Astrocyte of the cerebellum (primary cell): ENCODE data around the gene SFXN2.

Source experiments
- DNase-seq: peaks from one replicate; pipeline ENCODE4 v3.0.0-alpha.2; 2011; ENCODE audit warnings: low read depth
- H3K4me3 ChIP-seq: 2 replicates; pipeline ENCODE4 v1.5.1; 2011; ENCODE audit warnings: mild to moderate bottlenecking, low read depth, low read length, moderate library complexity
- in situ Hi-C: cut with HindIII; loops from 2 replicates; pipeline ENCODE4 v1.10.0; 2017; ENCODE audit warnings: low sequenced_read_pairs
- TF ChIP-seq, protein P1 (sequence below): IDR thresholded peaks from 2 replicates; pipeline ENCODE4 v1.5.1; 2012; ENCODE audit warnings: low read length, low read depth, moderate library complexity, mild to moderate bottlenecking; ENCODE audit errors: missing control alignments

SFXN2 gene

GRCh38 chr10:102720337-102720736 lies 5.9 kb downstream of the SFXN2 start:
- TF ChIP-seq, protein P1, sequence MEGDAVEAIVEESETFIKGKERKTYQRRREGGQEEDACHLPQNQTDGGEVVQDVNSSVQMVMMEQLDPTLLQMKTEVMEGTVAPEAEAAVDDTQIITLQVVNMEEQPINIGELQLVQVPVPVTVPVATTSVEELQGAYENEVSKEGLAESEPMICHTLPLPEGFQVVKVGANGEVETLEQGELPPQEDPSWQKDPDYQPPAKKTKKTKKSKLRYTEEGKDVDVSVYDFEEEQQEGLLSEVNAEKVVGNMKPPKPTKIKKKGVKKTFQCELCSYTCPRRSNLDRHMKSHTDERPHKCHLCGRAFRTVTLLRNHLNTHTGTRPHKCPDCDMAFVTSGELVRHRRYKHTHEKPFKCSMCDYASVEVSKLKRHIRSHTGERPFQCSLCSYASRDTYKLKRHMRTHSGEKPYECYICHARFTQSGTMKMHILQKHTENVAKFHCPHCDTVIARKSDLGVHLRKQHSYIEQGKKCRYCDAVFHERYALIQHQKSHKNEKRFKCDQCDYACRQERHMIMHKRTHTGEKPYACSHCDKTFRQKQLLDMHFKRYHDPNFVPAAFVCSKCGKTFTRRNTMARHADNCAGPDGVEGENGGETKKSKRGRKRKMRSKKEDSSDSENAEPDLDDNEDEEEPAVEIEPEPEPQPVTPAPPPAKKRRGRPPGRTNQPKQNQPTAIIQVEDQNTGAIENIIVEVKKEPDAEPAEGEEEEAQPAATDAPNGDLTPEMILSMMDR: no peak
- H3K4me3 ChIP-seq: no peak overlapping the region
- no peak for DNase-seq
- in situ Hi-C loops: no loop called here

GRCh38 chr10:102720775-102721301 lies 6.4 kb downstream of the SFXN2 start:
- in situ Hi-C loops: no loop called here
- no peak overlapping the region for H3K4me3 ChIP-seq
- no peak for DNase-seq
- TF ChIP-seq, protein P1: no peak

- DNase-seq: no peak
- TF ChIP-seq, protein P1: no peak
- in situ Hi-C loops: no loop called here
These were observed 7.5 kb downstream of the SFXN2 start for GRCh38 chr10:102721954-102722353.

DNA sequence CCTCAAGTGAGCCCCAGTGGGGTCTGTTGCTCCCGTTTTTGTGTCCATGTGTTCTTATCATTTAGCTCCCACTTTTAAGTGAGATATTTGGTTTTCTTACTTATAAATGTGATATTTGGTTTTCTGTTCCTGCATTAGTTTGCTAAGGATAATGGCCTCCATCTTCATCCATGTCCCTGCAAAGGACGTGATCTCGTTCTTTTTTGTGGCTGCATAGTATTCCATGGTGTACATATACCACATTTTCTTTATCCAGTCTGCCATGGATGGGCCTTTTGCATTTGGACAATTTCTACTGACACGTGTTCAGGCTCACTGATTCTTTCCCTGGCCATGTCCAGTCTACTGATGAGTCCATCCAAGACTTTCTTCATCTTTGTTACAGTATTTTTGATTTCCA lies 9.6 kb downstream of the SFXN2 start:
- no peak overlapping the region for H3K4me3 ChIP-seq
- no peak for DNase-seq
- TF ChIP-seq, protein P1: no peak
- in situ Hi-C loops: no loop called here

More at GRCh38 chr10:102721954-102722353, 7.5 kb downstream of the SFXN2 start:
- H3K4me3 ChIP-seq: no peak overlapping the region

- DNase-seq: no peak
- in situ Hi-C loops: no loop called here
- TF ChIP-seq, protein P1: no peak
- no peak overlapping the region for H3K4me3 ChIP-seq
These were observed 11.8 kb downstream of the SFXN2 start for GRCh38 chr10:102726274-102726673.

DNA sequence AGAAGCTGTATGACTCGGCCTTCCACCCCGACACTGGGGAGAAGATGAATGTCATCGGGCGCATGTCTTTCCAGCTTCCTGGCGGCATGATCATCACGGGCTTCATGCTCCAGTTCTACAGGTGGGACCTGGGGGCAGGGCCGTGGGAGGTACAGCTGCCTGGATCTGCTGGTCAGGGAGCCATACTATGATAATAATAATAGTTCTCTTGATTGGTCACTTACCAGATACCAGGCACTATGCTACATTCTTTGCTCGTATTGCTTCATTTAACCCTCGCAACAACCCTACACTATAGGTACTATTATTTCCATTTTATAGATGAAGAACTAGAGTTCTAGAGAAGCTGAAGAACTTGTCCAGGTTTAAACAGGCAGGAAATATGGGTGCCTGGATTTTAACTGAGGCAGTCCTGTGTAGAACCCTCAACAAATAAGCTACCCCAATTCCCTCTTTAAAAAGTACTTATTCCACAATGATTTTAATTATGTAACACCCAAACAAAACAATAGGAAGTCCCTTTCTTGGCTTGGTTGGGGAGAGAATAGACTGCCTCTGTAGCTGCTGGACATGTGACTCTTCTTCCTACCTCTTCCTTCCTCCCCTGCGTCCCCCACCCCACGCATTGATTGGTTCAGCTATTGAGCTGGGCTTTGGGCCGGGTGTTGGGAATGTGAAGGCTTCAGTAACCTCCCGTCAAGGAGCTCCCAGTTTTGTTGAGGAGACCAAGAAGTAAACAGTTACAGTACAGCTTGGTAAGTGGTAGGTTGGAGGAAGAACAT lies 12.8 kb downstream of the SFXN2 start:
- H3K4me3 ChIP-seq: no peak overlapping the region
- TF ChIP-seq, protein P1: no peak
- DNase-seq: no peak
- in situ Hi-C loops: no loop called here
